CD4-positive, CD25-positive, alpha-beta regulatory T cell (primary cell): ENCODE results near the gene TMEM109. TPM values are rescaled to one million over a fixed set of nuclear protein-coding genes. Genes with fewer than 3 reads are reported as not detected.
A peak's percentile ranks its signal among the peaks of the same experiment; 100 is the strongest.

Experiments used
- ATAC-seq, 2 donors: fragments of 150-1000 bp; cut with Tn5 transposase; one replicate each; pipeline ENCODE4 v1.10.0; 2021; ENCODE audit warnings: low read depth in 2 of 2, moderate number of reproducible peaks in 2 of 2, moderate library complexity in 1 of 2
- DNase-seq, 3 donors: peaks; one replicate each; pipeline versions ENCODE4 v3.0.0 to v3.0.0-alpha.2; 2012 to 2022; ENCODE audit warnings: mixed read lengths in 1 of 3
- H3K27ac ChIP-seq: one replicate; pipeline ENCODE4 v1.7.0; 2013; ENCODE audit warnings: mild to moderate bottlenecking, low read length; ENCODE audit not compliant: insufficient read depth, poor library complexity, severe bottlenecking
- H3K27me3 ChIP-seq: one replicate; pipeline ENCODE4 v1.7.0; 2013; ENCODE audit warnings: low read length; ENCODE audit not compliant: control insufficient read depth, insufficient read depth
- H3K36me3 ChIP-seq: one replicate; pipeline ENCODE4 v1.7.0; 2013; ENCODE audit warnings: mild to moderate bottlenecking, low read length, moderate library complexity; ENCODE audit not compliant: control insufficient read depth, insufficient read depth
- H3K4me1 ChIP-seq: 2 replicates; pipeline ENCODE4 v1.7.0; 2013; ENCODE audit warnings: mild to moderate bottlenecking, low read length; ENCODE audit not compliant: insufficient read depth, control insufficient read depth, poor library complexity, severe bottlenecking
- H3K4me3 ChIP-seq: one replicate; pipeline ENCODE4 v1.7.0; 2013; ENCODE audit warnings: low read depth, mild to moderate bottlenecking, low read length, moderate library complexity
- H3K9me3 ChIP-seq, 2 experiments: 1 replicate in 1 of 2; 2 replicates in 1 of 2; pipeline ENCODE4 v1.7.0; 2013; ENCODE audit warnings: low read length in 2 of 2, mild to moderate bottlenecking in 1 of 2, moderate library complexity in 1 of 2; ENCODE audit not compliant: control insufficient read depth in 2 of 2
- H3K27ac Mint-ChIP-seq, 3 donors: one replicate each; pipeline ENCODE4 v1.8.0; 2020 to 2022; ENCODE audit warnings: mild to moderate bottlenecking in 3 of 3, mixed read lengths in 3 of 3, moderate library complexity in 2 of 3
- H3K27me3 Mint-ChIP-seq: one replicate; pipeline ENCODE4 v1.8.0; 2022; ENCODE audit warnings: mild to moderate bottlenecking, mixed read lengths
- H3K36me3 Mint-ChIP-seq: one replicate; pipeline ENCODE4 v1.8.0; 2020; ENCODE audit warnings: mixed read lengths
- H3K4me1 Mint-ChIP-seq, 4 donors: one replicate each; pipeline ENCODE4 v1.8.0; 2020 to 2022; ENCODE audit warnings: mixed read lengths in 4 of 4, mild to moderate bottlenecking in 1 of 4
- H3K4me3 Mint-ChIP-seq, 4 donors: one replicate each; pipeline ENCODE4 v1.8.0; 2020 to 2022; ENCODE audit warnings: mild to moderate bottlenecking in 4 of 4, mixed read lengths in 4 of 4, moderate library complexity in 3 of 4
- H3K9me3 Mint-ChIP-seq, 7 donors: one replicate each; pipeline ENCODE4 v1.8.0; 2020 to 2022; ENCODE audit warnings: mixed read lengths in 7 of 7, mild to moderate bottlenecking in 3 of 7, moderate library complexity in 2 of 7
- polyA plus RNA-seq, 4 donors: library from polyadenylated mRNA; unstranded; fragments of 300-500 nt; fragmentation: Illumina TruSeq; gene quantifications; one replicate each; pipeline ENCODE4 v1.2.3, GENCODE V29; 2021
- total RNA-seq: library from RNA; stranded (reverse); gene quantifications from one replicate; pipeline ENCODE4 v1.2.3, GENCODE V29; 2022

TMEM109 gene
- 49.9 TPM for total RNA-seq
- 100 to 1,000 TPM; 188 to 215 (median 198) TPM for polyA plus RNA-seq

- Mint-ChIP-seq H3K4me1 (peaks cover 17 to 60% (median 34%) of the 10 kb centered on the region in 4 donors), H3K27me3 (peaks cover 2% of the 10 kb centered on the region), H3K27ac (peak within 1 kb of the TSS; percentile 97 to 99 (median 97)), H3K36me3 (peaks cover 8% of the 10 kb centered on the region), H3K9me3 (no peaks in the 10 kb centered on the region), H3K4me3 (peak within 1 kb of the TSS; percentile 97 to 100 (median 98))
- Histone ChIP-seq H3K9me3 (no peaks in the 10 kb centered on the region), H3K27me3 (peaks cover 8% of the 10 kb centered on the region), H3K4me3 (peak within 1 kb of the TSS; percentile 97), H3K27ac (peak within 1 kb of the TSS; percentile 98), H3K36me3 (peaks cover 4% of the 10 kb centered on the region), H3K4me1 (peaks cover 39% of the 10 kb centered on the region)
- DNase-seq (peak; percentile 85 to 92 (median 91)), ATAC-seq (peak; percentile 74 to 78)
Measured at GRCh38 chr11:60913793-60914632, at the start of gene TMEM109. TSS of gene TMEM109 (plus strand) at chr11:60914158. CDS start at chr11:60919694, 5,536 bp downstream.

GRCh38 chr11:60864856-60865513, 49.0 kb upstream of the TMEM109 start:
- Histone ChIP-seq H3K4me1 (no peaks in the 10 kb centered on the region), H3K36me3 (no peaks in the 10 kb centered on the region), H3K27ac (no peak overlapping the region), H3K27me3 (no peaks in the 10 kb centered on the region), H3K4me3 (no peak overlapping the region), H3K9me3 (no peaks in the 10 kb centered on the region)
- H3K9me3 Mint-ChIP-seq = peaks cover 0 to 1% (median 0%) of the 10 kb centered on the region in 7 donors
- H3K4me3 Mint-ChIP-seq = peak overlapping the region in 1 of 4 donors; percentile 24
- no peaks in the 10 kb centered on the region for H3K36me3 Mint-ChIP-seq
- no peaks in the 10 kb centered on the region for H3K4me1 Mint-ChIP-seq
- H3K27me3 Mint-ChIP-seq = no peaks in the 10 kb centered on the region
- ATAC-seq (no peak), DNase-seq (no peak)
- H3K27ac Mint-ChIP-seq = peak overlapping the region in 1 of 3 donors; percentile 0

- no peak for DNase-seq
- Mint-ChIP-seq H3K4me3 (no peak within 1 kb of the TSS), H3K27ac (peak within 1 kb of the TSS in 1 of 3 donors; percentile 32)
Measured at GRCh38 chr11:60866911-60867870, 46.8 kb upstream of the TMEM109 start, which contains the start of gene ZP1. TSS of gene ZP1 (plus strand) at chr11:60867542. CDS start at chr11:60867562, 20 bp downstream.

GRCh38 chr11:60867871-60868681, 45.9 kb upstream of the TMEM109 start:
- H3K36me3 Mint-ChIP-seq = no peaks in the 10 kb centered on the region

More at GRCh38 chr11:60866911-60867870, 46.8 kb upstream of the TMEM109 start, which contains the start of gene ZP1:
- H3K27ac ChIP-seq = no peak within 1 kb of the TSS
- H3K9me3 ChIP-seq = no peaks in the 10 kb centered on the region
- H3K4me3 ChIP-seq = no peak within 1 kb of the TSS
- no peaks in the 10 kb centered on the region for H3K4me1 ChIP-seq
- Mint-ChIP-seq H3K27me3 (no peaks in the 10 kb centered on the region), H3K4me1 (no peaks in the 10 kb centered on the region), H3K9me3 (peaks cover 0 to 1% (median 0%) of the 10 kb centered on the region in 7 donors), H3K36me3 (no peaks in the 10 kb centered on the region)
- ATAC-seq = no peak
- no peaks in the 10 kb centered on the region for H3K27me3 ChIP-seq
- H3K36me3 ChIP-seq = no peaks in the 10 kb centered on the region

GRCh38 chr11:60868682-60869450, 45.1 kb upstream of the TMEM109 start:
- Histone ChIP-seq H3K4me3 (no peak overlapping the region), H3K27me3 (no peaks in the 10 kb centered on the region), H3K36me3 (no peaks in the 10 kb centered on the region), H3K27ac (no peak overlapping the region), H3K4me1 (no peaks in the 10 kb centered on the region), H3K9me3 (no peaks in the 10 kb centered on the region)
- ATAC-seq (no peak), DNase-seq (no peak)
- Mint-ChIP-seq H3K27me3 (no peaks in the 10 kb centered on the region), H3K27ac (no peak overlapping the region), H3K4me1 (peaks cover 0 to 4% (median 1%) of the 10 kb centered on the region in 4 donors), H3K4me3 (no peak overlapping the region), H3K9me3 (peaks cover 0 to 1% (median 0%) of the 10 kb centered on the region in 7 donors), H3K36me3 (no peaks in the 10 kb centered on the region)

More at GRCh38 chr11:60867871-60868681, 45.9 kb upstream of the TMEM109 start:
- Histone ChIP-seq H3K27ac (no peak overlapping the region), H3K27me3 (no peaks in the 10 kb centered on the region), H3K36me3 (no peaks in the 10 kb centered on the region), H3K4me1 (no peaks in the 10 kb centered on the region), H3K9me3 (no peaks in the 10 kb centered on the region), H3K4me3 (no peak overlapping the region)
- H3K4me1 Mint-ChIP-seq = peaks cover 0 to 3% (median under 1%) of the 10 kb centered on the region in 4 donors
- no peak for DNase-seq
- peaks cover 0 to 1% (median 0%) of the 10 kb centered on the region in 7 donors for H3K9me3 Mint-ChIP-seq
- no peak for ATAC-seq
- no peaks in the 10 kb centered on the region for H3K27me3 Mint-ChIP-seq
- no peak overlapping the region for H3K4me3 Mint-ChIP-seq
- H3K27ac Mint-ChIP-seq = no peak overlapping the region

- Mint-ChIP-seq H3K36me3 (no peaks in the 10 kb centered on the region), H3K27ac (peak overlapping the region in 1 of 3 donors; percentile 89), H3K4me1 (peaks cover 0 to 4% (median 1%) of the 10 kb centered on the region in 4 donors), H3K4me3 (no peak overlapping the region), H3K9me3 (peaks cover 0 to 1% (median 0%) of the 10 kb centered on the region in 7 donors), H3K27me3 (no peaks in the 10 kb centered on the region)
- DNase-seq (no peak), ATAC-seq (no peak)
- Histone ChIP-seq H3K27me3 (no peaks in the 10 kb centered on the region), H3K4me3 (no peak overlapping the region), H3K27ac (no peak overlapping the region), H3K4me1 (no peaks in the 10 kb centered on the region), H3K9me3 (no peaks in the 10 kb centered on the region), H3K36me3 (no peaks in the 10 kb centered on the region)
Measured at GRCh38 chr11:60869451-60869825, 44.5 kb upstream of the TMEM109 start.
